Activated naive CD4-positive, alpha-beta T cell treated with anti-CD3 and anti-CD28 coated beads, Interleukin-2, amount 50 U/mL, for 16 hours (primary cell): Measurements from ENCODE around the gene SLC7A1.
A peak's percentile ranks its signal among the peaks of the same experiment; 100 is the strongest.

Experiments used
- DNase-seq: peaks from one replicate; pipeline ENCODE4 v3.0.0-alpha.2; 2020

SLC7A1 gene

DNA sequence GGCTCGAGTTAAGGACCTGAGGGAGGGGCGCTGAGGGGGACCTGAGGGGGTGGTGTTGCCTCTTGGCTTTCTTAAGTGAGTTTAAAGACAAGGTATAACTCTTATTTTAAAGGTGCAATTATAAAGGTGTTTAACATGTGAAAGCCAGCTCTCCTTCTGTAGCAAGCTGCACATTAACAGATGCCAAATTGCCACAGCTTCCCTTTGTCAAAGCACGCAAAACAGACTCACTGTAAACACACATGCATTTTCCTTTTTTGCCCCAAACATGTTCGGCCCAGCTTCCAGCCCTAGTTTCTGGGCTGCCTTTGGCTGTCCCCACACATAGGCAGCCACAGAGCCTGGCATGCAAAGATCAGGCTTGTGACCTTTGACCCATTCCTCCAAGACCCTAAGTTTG, 111.9 kb downstream of the SLC7A1 start:
- no peak for DNase-seq

DNA sequence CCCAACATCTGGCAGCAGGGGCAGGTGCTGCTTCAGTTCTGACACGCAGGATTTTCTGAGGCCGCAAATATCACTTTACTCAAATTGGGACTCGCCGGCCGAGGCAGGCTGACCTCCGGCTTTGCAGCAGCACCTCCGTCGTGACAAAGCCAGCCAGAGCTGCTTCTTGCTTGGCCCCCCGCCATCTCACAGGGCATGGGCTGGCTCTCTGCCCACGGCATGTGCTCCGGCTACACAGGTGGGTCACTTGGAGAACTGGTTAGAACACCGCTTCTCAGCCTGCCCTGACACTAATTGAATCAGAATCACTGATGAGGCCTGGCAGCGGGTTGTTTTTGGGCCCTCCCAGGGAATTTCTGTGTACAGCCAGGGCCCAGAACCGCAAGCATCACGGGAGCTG, 112.3 kb downstream of the SLC7A1 start:
- no peak for DNase-seq

DNA sequence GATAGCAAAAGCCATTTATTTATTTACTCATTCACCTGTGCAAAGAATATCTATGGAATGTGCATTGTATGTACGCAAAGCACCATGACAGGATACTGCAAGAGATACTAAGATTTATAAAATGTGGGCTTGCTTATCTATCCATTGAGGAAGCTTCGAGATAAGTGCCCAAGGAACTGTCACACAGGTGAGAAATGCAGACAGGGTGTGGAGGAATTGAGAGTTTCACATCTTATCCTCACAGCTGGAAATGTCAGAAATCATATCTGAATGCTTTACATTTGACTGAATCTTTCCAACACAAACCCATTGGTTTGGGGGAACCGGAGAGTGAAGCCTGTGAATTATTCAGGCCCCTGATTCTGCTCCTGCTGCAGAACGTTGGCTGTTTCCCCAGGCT, 113.0 kb downstream of the SLC7A1 start:
- no peak for DNase-seq

DNA sequence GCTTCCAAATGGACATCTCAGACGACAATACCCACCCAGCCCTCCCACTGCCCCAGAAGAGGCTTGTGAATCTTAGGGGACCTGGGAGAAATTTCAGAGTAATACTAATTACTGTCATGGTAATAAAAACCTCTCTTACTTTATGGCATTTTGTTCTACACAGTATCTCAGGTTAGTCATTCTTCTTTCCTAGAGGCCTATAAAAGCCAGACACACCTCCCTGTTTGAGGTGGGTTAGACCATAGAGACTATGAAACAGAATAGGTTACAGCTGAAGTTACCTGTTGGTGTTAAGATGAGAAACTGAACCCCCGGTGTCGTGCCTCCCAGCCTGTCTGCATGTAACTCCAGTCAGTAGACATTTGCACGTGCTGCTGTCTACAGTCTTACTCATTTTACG, 113.9 kb downstream of the SLC7A1 start:
- no peak for DNase-seq

DNA sequence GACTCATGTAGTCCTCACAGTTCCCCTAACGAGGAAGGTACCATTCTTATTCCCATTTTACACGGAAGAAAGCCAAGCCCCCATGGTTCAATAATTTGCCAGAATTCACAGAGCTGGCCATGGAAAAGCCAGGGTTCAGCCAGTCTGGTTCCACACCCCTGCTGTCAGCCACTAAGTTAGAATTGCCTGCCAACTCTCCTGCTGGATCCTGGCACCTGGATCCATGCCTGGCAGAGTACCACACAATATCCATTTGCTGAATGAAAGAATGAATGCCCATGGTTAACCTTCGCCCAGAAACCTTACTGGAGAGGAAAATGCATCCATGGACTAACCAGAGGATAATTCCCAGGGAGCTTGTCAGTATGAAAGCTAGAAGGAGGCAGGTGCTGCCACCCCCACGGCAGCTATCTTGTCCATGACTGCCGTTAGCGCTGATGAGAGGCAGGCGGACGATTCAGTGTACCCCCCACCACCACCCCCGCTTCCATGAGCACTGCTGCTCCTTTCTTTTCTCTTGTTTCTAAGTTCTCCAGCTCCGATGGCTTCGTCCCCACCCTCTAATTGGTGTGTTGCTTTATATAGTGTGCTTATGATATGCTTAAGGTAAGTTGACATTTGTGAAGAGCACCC, 114.5 kb downstream of the SLC7A1 start:
- no peak for DNase-seq

DNA sequence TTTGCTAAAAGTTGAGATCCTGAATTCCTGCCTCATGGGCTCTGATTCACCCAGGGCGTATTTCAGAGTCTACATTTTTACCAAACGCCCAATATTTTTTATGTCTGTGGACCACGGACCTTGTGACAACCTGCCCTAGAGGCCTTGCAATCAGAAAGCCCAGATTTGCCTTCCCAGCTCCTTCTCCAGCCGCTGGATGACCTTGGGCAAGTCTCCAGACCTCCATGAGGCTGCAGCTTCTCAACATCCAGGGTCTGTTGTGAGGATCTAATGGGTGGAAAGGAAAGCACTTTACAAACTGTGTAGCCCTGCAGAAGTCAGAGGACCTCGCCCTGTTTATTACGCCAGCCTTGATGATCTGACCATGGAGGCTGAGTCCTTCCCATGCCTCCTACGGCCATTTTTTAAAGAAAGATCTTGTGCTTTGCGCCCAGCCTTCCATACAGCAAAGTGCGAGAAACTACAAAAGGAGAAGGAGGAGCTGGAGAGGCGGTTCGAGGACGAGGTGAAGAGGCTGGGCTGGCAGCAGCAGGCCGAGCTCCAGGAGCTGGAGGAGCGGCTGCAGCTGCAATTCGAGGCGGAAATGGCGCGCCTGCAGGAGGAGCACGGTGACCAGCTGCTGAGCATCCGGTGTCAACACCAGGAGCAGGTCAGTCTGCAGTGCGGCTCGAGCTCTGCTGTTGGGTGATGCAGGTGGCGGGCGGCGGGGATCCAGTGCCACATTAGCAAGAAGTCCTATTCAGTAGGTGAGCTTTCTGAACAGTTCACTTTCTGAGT, 115.6 kb downstream of the SLC7A1 start:
- DNase-seq: no peak

DNA sequence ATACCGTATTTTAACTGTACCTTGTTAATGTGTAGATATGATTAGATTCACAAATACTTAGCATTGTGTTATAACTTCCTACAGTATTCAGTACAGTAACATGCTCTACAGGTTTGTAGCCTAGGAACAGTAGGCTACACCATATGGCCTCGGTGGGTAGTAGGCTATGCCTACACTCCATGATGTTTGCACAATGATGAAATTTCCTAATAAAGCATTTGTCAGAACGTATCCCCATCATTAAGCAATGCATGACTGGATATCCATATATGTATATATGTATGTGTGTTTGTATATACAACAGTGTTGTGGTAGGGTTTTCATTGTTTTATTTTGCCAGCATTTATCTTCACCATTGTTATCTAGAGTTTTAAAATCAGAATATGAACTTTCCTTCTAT, 119.4 kb downstream of the SLC7A1 start:
- no peak for DNase-seq

DNA sequence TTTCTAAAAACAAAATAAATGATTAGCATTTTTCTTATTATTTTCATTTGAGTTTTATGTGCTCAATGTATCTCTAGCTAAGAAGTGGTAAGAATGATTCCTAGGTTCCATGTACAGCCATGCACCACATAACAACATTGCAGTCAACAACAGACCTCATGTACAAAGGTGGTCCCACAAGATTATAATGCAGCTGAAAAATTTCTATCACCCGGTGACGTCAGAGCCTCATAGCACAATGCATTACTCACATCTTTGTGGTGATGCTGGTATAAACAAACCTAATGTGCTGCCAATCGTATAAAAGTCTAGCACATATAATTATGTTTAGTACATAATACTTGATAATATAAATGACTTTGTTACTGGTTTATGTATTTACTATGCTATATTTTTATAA, 120.5 kb downstream of the SLC7A1 start:
- no peak for DNase-seq

DNA sequence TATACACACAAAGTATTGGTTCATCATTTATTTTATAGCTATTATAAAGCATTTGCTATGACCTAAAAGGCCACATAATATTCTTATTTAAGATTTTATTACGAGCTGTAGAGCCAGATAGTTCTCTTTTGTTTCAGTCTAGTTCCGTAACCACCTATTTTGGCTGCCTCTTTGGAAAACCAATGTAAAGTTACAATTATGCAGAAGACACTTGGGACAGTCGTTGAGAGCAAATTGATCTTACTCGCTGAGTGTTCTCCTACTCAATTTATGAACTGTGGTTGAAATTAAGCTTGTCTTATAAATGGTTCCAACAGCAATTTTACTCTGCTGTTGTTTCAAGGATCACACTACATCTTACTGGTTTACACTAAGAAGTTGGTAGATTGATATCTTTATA, 122.3 kb downstream of the SLC7A1 start:
- no peak for DNase-seq

DNA sequence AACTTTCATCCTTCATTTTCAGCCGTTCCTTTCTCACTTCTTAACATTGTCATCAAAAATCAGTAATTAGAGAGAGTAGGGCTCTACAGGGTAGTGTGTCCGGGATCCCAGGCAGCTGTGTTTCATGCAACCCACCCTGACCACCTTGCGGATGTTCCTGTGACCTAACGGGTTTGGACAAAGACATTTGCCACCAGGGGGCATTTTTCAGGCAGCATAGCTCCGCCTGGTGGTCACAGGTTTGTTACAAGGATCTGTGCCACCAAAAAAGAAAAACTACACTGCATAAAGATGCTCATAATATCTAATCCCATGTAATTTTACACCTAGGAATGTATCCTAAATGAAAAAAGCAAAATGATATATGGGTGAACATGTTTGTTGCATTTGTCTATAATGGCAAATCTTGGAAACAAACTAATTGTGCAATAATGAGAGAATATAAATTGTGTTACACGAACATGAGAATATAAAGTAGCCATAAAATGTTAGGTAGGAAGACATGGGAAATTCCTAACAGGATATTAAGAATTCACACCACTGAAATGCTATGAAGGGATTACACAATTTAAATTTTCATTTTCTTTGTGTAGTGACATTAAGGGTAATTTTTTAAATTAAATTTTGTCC, 123.0 kb downstream of the SLC7A1 start:
- DNase-seq: peak; percentile 38

DNA sequence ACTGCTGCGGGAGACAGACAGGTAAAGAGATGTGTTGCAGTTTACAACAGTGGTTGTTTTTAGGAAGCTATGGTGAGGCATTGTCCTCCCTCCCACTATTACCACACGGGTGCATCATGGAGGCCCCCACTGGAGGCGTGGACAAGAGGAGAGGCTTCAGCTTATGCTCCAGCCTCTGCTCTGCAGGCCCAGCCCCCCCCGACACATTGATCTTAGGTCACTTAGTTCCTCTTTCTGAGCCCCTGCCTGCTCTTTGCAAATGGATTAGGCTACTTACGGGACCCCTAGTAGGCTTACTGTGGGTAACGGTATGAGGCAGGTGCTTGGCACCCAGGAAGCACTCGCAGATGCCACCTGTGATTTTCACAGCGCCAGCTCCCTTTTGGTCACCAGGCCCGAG, 123.9 kb downstream of the SLC7A1 start:
- DNase-seq: no peak

DNA sequence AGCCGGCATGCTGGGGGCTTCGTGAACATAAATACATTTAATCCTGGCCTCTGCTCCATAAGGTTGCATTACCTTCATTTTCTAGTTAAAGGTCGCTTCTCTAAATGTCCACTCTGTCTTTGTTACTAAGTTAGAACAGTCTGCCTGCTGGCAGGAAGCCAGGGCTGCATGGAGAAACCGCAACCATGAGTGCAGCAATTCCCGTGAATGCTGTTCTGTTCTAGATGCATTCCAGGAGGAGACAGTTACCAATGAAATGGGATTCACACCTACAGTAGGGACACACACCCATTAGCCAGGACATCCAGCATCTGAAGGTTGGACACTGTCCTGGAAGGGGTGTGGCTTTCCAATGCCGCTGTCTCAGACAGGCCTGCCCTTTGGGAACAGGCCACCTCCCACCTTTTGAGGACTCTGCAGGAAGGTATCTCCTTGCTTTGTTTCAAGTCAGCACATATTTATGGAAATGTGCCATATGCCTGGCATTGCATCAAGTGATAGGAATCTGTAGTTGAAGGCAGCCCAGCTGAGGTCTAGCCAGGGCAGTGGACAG, 129.7 kb downstream of the SLC7A1 start:
- DNase-seq: no peak

DNA sequence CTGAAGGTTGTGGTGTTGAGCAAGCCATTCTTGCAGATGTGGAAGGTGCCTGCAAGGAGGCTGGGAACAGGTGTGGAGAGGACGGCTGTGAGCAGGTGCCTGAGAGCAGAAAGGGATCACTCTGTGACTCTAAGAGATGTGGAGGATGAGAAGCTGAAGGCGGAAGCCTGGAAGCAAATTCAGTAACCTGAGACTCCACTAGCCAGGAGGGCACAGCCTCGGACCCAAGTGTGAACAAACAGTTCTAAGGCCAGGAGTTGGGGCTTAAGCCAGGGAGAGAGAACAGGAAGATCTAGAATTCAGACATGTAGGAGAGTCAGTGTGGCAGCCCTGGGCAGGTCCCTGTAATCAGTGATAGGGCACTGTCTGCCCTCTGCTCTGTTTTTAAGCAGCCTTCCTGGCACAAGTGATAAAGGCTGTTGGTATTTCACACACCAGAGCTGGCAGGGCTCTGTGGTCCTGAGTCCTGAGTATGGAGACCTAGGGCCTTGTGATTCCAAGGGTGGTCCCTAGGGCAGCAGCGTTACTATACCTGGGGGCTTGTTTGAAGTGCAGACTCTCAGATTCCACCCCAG, 131.3 kb downstream of the SLC7A1 start:
- DNase-seq: no peak

DNA sequence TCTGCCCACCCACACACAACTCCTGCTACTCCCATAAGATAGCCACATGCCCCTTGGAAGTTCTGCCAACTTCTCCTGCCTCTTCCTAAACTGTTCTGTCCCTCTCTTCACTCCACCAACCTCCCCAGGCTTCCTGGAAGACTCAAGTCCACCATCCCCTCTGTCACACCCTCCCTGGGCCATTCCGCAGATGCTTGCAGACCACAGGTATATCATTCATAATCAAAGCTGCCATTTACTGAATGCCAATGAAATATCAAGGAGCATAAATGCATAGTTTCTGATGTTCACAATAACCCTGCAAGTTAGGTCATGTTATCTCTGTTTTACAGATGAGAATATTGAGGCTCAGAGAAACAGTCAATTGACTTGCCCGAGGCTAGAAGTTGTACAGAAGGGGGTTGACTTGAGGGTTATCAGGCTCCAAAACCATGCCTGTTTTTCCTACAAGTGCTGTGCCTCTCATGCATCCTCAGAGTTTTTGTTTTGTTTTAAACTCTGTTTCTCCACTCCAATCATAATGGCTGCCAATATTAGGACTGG, 135.6 kb downstream of the SLC7A1 start:
- DNase-seq: no peak
